K562 (cell line): ENCODE data around the gene PAFAH1B1. TPM values are rescaled to one million over a fixed set of nuclear protein-coding genes. Genes with fewer than 3 reads are reported as not detected.

Source experiments
- ARID4B ChIP-seq: sonication (generic); formaldehyde crosslinking; IDR thresholded peaks from 2 replicates; pipeline ENCODE4 v1.8.0; 2022; ENCODE audit warnings: mild to moderate bottlenecking, missing genetic modification reagents
- CAMTA2 ChIP-seq: fragments of 250-450 bp; sonication (Bioruptor Pico); conservative IDR thresholded peaks from 2 replicates; pipeline ENCODE4 v1.5.1; 2022
- CEBPZ ChIP-seq: fragments of 150-350 bp; IDR thresholded peaks from 2 replicates; pipeline ENCODE4 v1.6.1; 2014; ENCODE audit warnings: low read depth, mild to moderate bottlenecking, low read length, borderline replicate concordance
- GABPA ChIP-seq: fragments of 200-800 bp; sonication (Bioruptor generic); conservative IDR thresholded peaks from 2 replicates; pipeline ENCODE4 v1.6.1; 2016; ENCODE audit warnings: low read depth, missing genetic modification characterization, missing compliant biosample characterization
- NCOR1 ChIP-seq: fragments of 450-650 bp; IDR thresholded peaks from 2 replicates; pipeline ENCODE4 v1.6.1; 2016; ENCODE audit warnings: mild to moderate bottlenecking, moderate library complexity
- NONO ChIP-seq, 2 experiments: fragments of 200-400 bp in 1 of 2; fragments of 450-650 bp in 1 of 2; formaldehyde crosslinking in 1 of 2; IDR thresholded peaks; 2 replicates each; pipeline ENCODE4 v1.6.1; 2017; ENCODE audit warnings: low read depth in 2 of 2, mild to moderate bottlenecking in 2 of 2, moderate library complexity in 2 of 2, low read length in 1 of 2
- PML ChIP-seq: IDR thresholded peaks from 2 replicates; pipeline ENCODE4 v1.6.1; 2012; ENCODE audit warnings: low read length, inconsistent platforms
- RBFOX2 ChIP-seq: fragments of 200-400 bp; formaldehyde crosslinking; IDR thresholded peaks from 2 replicates; pipeline ENCODE4 v1.6.1; 2017; ENCODE audit warnings: low read depth, mild to moderate bottlenecking, low read length, moderate library complexity
- SIN3A ChIP-seq, 2 experiments: fragments of 150-350 bp in 1 of 2; IDR thresholded peaks; 2 replicates each; pipeline ENCODE4 v1.6.1; 2011 to 2016; ENCODE audit warnings: borderline replicate concordance in 2 of 2, low read depth in 2 of 2, low read length in 2 of 2, mild to moderate bottlenecking in 2 of 2, moderate library complexity in 2 of 2; ENCODE audit not compliant: control insufficient read depth in 1 of 2
- SP1 ChIP-seq: sonication (generic); formaldehyde crosslinking; IDR thresholded peaks from 2 replicates; pipeline ENCODE4 v1.8.1; 2022; ENCODE audit warnings: mild to moderate bottlenecking, missing genetic modification reagents
- TEAD2 ChIP-seq: fragments of 450-650 bp; IDR thresholded peaks from 2 replicates; pipeline ENCODE4 v1.6.1; 2016; ENCODE audit warnings: missing genetic modification characterization, control low read depth, missing compliant biosample characterization
- ZBTB34 ChIP-seq: fragments of 250-450 bp; sonication (Bioruptor Pico); IDR thresholded peaks from 2 replicates; pipeline ENCODE4 v1.8.0; 2021; ENCODE audit warnings: mild to moderate bottlenecking, moderate library complexity
- ZNF311 ChIP-seq: fragments of 250-450 bp; sonication (Bioruptor Pico); IDR thresholded peaks from 2 replicates; pipeline ENCODE4 v1.4.0; 2020; ENCODE audit warnings: mild to moderate bottlenecking, moderate library complexity
- ZNF79 ChIP-seq: fragments of 250-450 bp; sonication (Bioruptor Pico); IDR thresholded peaks from 2 replicates; pipeline ENCODE4 v1.4.0; 2020; ENCODE audit warnings: low read depth, mild to moderate bottlenecking, moderate library complexity
- polyA plus RNA-seq, 8 experiments: library from polyadenylated mRNA; depleted of rRNA in 4 of 8; stranded (reverse) in 5 of 8; unstranded in 3 of 8; fragments of >200 nt; fragmentation: Nextera tagmentation in 2 of 8; fragmentation: Illumina TruSeq in 1 of 8; extraction: Ambion mirVana in 2 of 8; extraction: Trizol in 1 of 8; gene quantifications; 2 replicates each; pipeline versions ENCODE4 v1.2.1 to v1.2.3, GENCODE V29; 2011 to 2014; ENCODE audit warnings: inconsistent platforms in 1 of 8, missing spikeins in 1 of 8
- total RNA-seq, 7 experiments: library from RNA; depleted of rRNA in 6 of 7; stranded (reverse); fragments of >200 nt in 6 of 7; fragmentation: Illumina TruSeq in 2 of 7; extraction: Trizol in 2 of 7; gene quantifications; 2 replicates each; pipeline versions ENCODE4 v1.2.1 to v1.2.3, GENCODE V29; 2011 to 2021; ENCODE audit warnings: low replicate concordance in 1 of 7

Gene PAFAH1B1
- total and polyA plus RNA-seq, 9 of the 15 experiments (the other 6 are each of a cell fraction or from before 2014, with no cell fraction given) = 23.3 to 66.4 (median 40.2) TPM

- peak; percentile 43; the same call in 1 of the 2 replicates for TF ChIP-seq ARID4B
- TF ChIP-seq ZNF311 (CRISPR knock-in tag) = no peak
- TF ChIP-seq SIN3A (IDR thresholded peaks at IDR 0.05; ENCODE audit: borderline replicate concordance in 2 of 2, control insufficient read depth in 1 of 2, low read depth in 2 of 2, low read length in 2 of 2) = peak; percentile 1 to 15; a peak in 1 of 4 replicates
- TF ChIP-seq PML = peak; percentile 24; the same call in 1 of the 2 replicates
- no peak for TF ChIP-seq ZBTB34
- TF ChIP-seq SP1 = 0 out of 2 replicates have a peak, but pooled peaks have one; percentile 6
- TF ChIP-seq RBFOX2 = peak; percentile 52; the same call in 1 of the 2 replicates
- no peak for TF ChIP-seq CEBPZ
- TF ChIP-seq NONO (IDR thresholded peaks at IDR 0.05; ENCODE audit: low read depth in 2 of 2, low read length in 1 of 2) = peak in 1 of 2 experiments; percentile 46; a peak in 1 of 4 replicates
- no peak for TF ChIP-seq ZNF79 (CRISPR knock-in tag)
- TF ChIP-seq NCOR1 = 0 out of 2 replicates have a peak, but pooled peaks have one; percentile 17
- no peak for TF ChIP-seq TEAD2
- TF ChIP-seq CAMTA2 (CRISPR knock-in tag) = no peak
- peak; percentile 29; the same call in 1 of the 2 replicates for TF ChIP-seq GABPA
Observed at GRCh38 chr17:2593821-2594721, 617 bp downstream of the PAFAH1B1 start (continued).
